Thymus (tissue), 11 donors: Measurements from ENCODE around the gene DAGLA. TPM values are rescaled to one million over a fixed set of nuclear protein-coding genes. Genes with fewer than 3 reads are reported as not detected.

Experiments
- DNase-seq, 9 donors: peaks; one replicate each; pipeline ENCODE4 v3.0.0-alpha.2; 2013; ENCODE audit warnings: low spot score in 9 of 9, low read depth in 6 of 9, missing footprints in 1 of 9
- H3K27ac ChIP-seq, 2 donors: one replicate each; pipeline ENCODE4 v1.5.1; 2013; ENCODE audit warnings: control low read depth in 1 of 2, low read depth in 1 of 2, low read length in 1 of 2, mild to moderate bottlenecking in 1 of 2, moderate library complexity in 1 of 2
- H3K27me3 ChIP-seq, 2 donors: one replicate each; pipeline ENCODE4 v1.5.1; 2013; ENCODE audit warnings: low read length in 1 of 2; ENCODE audit not compliant: control insufficient read depth in 2 of 2, insufficient read depth in 1 of 2
- H3K36me3 ChIP-seq, 2 donors: one replicate each; pipeline ENCODE4 v1.5.1; 2013; ENCODE audit warnings: low read length in 1 of 2, mild to moderate bottlenecking in 1 of 2, moderate library complexity in 1 of 2; ENCODE audit not compliant: control insufficient read depth in 2 of 2, insufficient read depth in 2 of 2
- H3K4me1 ChIP-seq, 2 donors: one replicate each; pipeline ENCODE4 v1.5.1; 2013; ENCODE audit warnings: low read length in 2 of 2; ENCODE audit not compliant: control insufficient read depth in 2 of 2, insufficient read depth in 2 of 2
- H3K4me3 ChIP-seq, 2 donors: one replicate each; pipeline ENCODE4 v1.5.1; 2013; ENCODE audit warnings: low read length in 2 of 2, control low read depth in 1 of 2, mild to moderate bottlenecking in 1 of 2
- H3K9me3 ChIP-seq, 2 donors: one replicate each; pipeline ENCODE4 v1.5.1; 2013; ENCODE audit warnings: low read length in 1 of 2, mild to moderate bottlenecking in 1 of 2; ENCODE audit not compliant: control insufficient read depth in 2 of 2, insufficient read depth in 1 of 2
- WGBS: extraction: QIAGEN DNeasy Blood & Tissue Kit; methylation state at CpG from one replicate; pipeline ENCODE4 v1.1.7; 2013; 5-methylcytosine and 5-hydroxymethylcytosine counted together
- polyA plus RNA-seq: library from polyadenylated mRNA; stranded (reverse); fragments of 200-250 nt; gene quantifications from one replicate; pipeline ENCODE4 v1.2.3, GENCODE V29; 2013
- total RNA-seq: library from RNA; stranded (reverse); fragments of 120-200 nt; gene quantifications from one replicate; pipeline ENCODE4 v1.2.4, GENCODE V29; 2013
- donor health status: healthy.

The DAGLA gene
- total and polyA plus RNA-seq, 2 donors: 0.14 to 0.43 TPM

DNA sequence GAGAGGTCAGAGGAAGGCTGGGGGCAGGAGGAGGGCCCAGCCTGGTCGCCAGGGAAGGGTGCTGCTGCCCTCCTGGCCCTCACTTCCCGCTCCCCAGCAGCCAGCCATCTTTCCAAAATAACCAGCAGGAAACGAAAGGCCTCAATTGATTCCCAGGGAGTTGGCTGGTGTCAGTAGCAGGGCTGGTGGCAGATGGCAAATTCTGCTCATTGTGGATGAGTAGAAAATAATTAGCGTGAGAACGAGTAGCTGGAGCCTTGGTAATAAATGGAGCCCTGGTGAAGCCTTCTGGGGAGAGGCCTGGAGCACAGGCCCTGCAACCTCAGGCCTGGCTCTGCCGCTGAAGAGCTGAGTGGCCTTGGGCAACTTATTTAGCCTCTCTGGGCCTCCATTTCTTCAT is 31.3 kb downstream of the DAGLA start:
- Histone ChIP-seq H3K9me3 (no peaks in the 10 kb centered on the region), H3K27me3 (no peaks in the 10 kb centered on the region), H3K4me1 (no peaks in the 10 kb centered on the region), H3K27ac (no peak overlapping the region), H3K36me3 (no peaks in the 10 kb centered on the region), H3K4me3 (no peak overlapping the region)
- DNase-seq: no peak
- 96% methylated on average over 6 of the region's 6 CpGs for WGBS

DNA sequence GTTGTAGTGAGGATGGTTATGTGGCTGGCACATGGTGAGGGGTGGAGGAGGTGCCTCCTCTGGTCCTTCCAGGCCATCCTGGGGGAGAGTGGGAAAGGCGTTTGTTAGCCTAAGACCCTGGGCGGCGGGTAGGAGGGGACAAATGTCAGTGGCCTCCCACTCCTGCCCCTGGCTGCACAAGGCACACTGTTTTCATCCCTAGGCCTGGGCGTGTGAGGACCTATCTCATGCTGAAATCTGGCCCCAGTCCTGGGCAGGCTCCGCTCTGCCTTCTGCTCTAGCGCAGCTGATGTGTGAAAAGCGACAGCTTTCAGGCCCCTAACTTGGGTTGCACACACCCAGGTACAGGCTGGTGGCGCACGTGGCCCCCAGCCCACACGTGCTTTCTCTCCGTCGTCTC is 32.1 kb downstream of the DAGLA start:
- Histone ChIP-seq H3K4me3 (no peak overlapping the region), H3K27ac (no peak overlapping the region), H3K4me1 (no peaks in the 10 kb centered on the region)

DNA sequence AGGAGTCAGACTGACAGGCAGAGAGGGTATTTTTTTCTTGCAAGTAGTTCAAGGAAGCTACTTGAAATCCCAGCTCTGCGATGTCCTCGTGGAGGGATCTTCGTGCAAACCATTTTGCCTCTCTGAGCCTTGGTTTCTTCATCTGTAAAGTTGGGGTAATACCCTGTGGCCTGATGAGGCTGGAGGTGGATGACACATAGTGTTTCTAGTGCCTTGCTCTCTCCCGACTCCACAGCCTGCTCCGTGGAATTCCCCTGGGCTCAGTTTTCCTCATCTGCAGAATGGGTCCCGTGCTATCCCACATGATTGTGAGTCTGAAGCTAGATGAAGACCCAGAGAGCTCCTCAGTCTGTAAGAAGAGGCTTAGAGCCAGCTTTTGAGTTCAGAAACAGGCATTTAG is 32.7 kb downstream of the DAGLA start:
- peaks cover 0 to 2% of the 10 kb centered on the region in 2 donors for H3K4me1 ChIP-seq
- no peaks in the 10 kb centered on the region for H3K36me3 ChIP-seq
- H3K4me3 ChIP-seq: no peak overlapping the region
- DNase-seq: no peak
- no peaks in the 10 kb centered on the region for H3K9me3 ChIP-seq
- no peak overlapping the region for H3K27ac ChIP-seq
- 98% methylated on average over 6 of the region's 6 CpGs for WGBS
- H3K27me3 ChIP-seq: no peaks in the 10 kb centered on the region

More for the DNA sequence above, 32.1 kb downstream of the DAGLA start:
- Histone ChIP-seq H3K27me3 (no peaks in the 10 kb centered on the region), H3K9me3 (no peaks in the 10 kb centered on the region), H3K36me3 (no peaks in the 10 kb centered on the region)
- 97% methylated on average over 12 of the region's 12 CpGs for WGBS
- DNase-seq: no peak

DNA sequence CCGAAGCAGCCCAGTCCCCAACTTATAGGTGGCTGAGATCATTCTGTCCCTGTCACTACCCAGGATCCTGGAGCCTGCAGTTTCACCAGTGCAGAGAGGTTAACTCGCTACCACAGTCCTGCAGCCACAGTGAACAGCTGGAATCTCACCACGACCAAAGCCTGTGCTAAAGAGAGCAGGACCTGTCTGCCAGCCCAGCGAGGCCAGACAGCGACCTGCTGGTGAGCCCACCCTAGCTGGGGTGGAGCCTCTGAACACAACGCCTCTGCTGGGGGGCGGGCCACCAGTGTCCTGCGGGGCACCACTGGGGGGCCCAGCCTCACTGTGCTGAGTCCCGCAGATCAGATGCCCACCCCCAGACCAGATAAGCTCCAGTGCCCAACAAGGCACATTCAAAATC is 33.3 kb downstream of the DAGLA start:
- no peaks in the 10 kb centered on the region for H3K36me3 ChIP-seq
- WGBS: 86% methylated on average over 9 of the region's 9 CpGs
- H3K9me3 ChIP-seq: no peaks in the 10 kb centered on the region
- H3K27me3 ChIP-seq: no peaks in the 10 kb centered on the region
- no peak for DNase-seq
- no peak overlapping the region for H3K27ac ChIP-seq
- peaks cover 0 to 6% of the 10 kb centered on the region in 2 donors for H3K4me1 ChIP-seq
- H3K4me3 ChIP-seq: no peak overlapping the region

DNA sequence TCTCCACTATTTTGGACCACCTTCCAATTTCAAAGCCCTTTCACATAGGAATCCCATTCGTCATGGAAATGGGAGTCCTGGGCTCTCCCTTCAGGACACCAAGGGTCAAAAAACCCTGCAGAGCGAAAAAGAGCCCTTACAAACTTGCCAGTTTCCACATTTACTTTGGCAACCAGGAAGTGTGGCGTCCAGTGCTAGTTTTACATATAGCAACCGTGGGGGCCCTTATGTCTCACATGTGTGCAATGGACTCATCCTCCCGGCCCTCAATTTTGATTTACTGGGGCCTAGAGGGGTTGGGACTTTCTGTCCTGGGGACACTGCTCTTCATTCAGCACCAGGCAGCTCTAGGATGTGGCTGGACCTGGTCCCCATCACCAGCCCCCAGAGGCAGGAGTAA is 33.7 kb downstream of the DAGLA start:
- H3K4me3 ChIP-seq: no peak overlapping the region
- H3K27me3 ChIP-seq: peaks cover 0 to 3% of the 10 kb centered on the region in 2 donors
- DNase-seq: no peak
- no peak overlapping the region for H3K27ac ChIP-seq
- WGBS: 76% methylated on average over 5 of the region's 5 CpGs
- no peaks in the 10 kb centered on the region for H3K9me3 ChIP-seq
- H3K4me1 ChIP-seq: peaks cover 0 to 9% of the 10 kb centered on the region in 2 donors
- no peaks in the 10 kb centered on the region for H3K36me3 ChIP-seq

DNA sequence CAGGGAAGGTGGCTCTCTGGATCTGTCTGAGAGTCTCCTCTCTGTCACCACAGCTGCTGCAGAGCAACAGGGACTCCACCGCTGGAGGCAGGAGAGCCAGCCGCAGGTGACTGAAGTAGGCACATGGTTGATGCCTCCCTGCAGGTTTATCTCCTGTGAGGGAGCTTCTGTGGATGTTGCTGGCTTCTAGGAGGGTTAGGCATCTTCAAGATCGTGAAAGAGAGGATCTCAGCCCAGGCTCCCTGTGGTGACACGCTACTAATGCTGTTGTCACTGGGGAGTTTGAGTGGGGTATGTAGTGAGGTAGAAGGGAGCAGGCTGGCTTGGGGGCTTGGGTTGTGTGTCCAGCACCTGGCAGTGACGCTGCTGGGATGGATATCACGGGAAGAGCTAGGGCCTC is 34.1 kb downstream of the DAGLA start:
- no peak for DNase-seq
- Histone ChIP-seq H3K36me3 (no peaks in the 10 kb centered on the region), H3K4me3 (no peak overlapping the region), H3K27ac (no peak overlapping the region), H3K27me3 (peaks cover 0 to 3% of the 10 kb centered on the region in 2 donors), H3K9me3 (no peaks in the 10 kb centered on the region), H3K4me1 (peaks cover 0 to 11% of the 10 kb centered on the region in 2 donors)
- 85% methylated on average over 6 of the region's 6 CpGs for WGBS

DNA sequence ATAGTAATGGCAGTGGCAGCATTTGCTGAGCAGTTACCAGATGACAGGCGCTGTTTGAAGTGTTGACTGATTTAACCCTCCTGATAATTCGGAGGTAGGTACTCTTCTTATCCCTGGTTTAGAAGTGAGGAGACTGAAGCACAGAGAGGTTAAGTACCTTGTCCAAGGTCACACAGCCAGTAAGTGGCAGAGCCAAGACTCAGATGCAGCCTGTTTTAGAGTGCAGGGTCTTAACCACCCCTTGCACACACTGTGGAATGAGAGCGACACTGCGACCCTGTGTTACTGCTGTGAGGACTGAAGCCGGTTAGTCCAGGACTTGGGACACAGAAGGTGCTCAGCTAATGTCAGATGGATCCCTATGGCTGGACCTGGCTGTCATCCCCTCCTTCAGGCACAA is 34.7 kb downstream of the DAGLA start:
- H3K4me3 ChIP-seq: no peak overlapping the region
- 97% methylated on average over 5 of the region's 5 CpGs for WGBS
- DNase-seq: no peak
- H3K4me1 ChIP-seq: peaks cover 0 to 11% of the 10 kb centered on the region in 2 donors
- no peaks in the 10 kb centered on the region for H3K9me3 ChIP-seq
- H3K36me3 ChIP-seq: no peaks in the 10 kb centered on the region
- no peak overlapping the region for H3K27ac ChIP-seq
- peaks cover 0 to 3% of the 10 kb centered on the region in 2 donors for H3K27me3 ChIP-seq

DNA sequence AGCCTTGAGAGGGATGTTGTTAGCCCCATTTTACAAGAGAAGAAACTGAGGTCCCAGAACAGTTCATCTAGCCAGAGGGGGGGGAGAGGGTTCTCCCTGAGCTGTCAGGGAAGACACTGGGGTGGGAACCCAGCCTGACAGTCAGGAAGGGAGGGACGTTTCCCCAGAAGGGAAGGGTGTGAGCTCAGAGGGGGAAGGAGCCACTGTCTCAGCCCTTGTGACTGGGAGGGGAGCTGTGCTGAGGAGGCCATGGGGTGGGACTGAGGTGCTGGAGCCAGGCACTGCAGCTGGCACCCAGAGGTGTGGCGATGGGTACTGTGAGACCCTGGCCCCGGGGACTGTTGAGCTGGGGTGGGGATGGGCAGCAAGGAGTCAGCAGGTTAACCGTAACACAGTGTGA is 35.7 kb downstream of the DAGLA start:
- Histone ChIP-seq H3K4me3 (no peak overlapping the region), H3K9me3 (no peaks in the 10 kb centered on the region), H3K36me3 (no peaks in the 10 kb centered on the region), H3K4me1 (peaks cover 0 to 11% of the 10 kb centered on the region in 2 donors), H3K27ac (no peak overlapping the region), H3K27me3 (peaks cover 0 to 3% of the 10 kb centered on the region in 2 donors)
- 79% methylated on average over 4 of the region's 4 CpGs for WGBS
- DNase-seq: no peak

DNA sequence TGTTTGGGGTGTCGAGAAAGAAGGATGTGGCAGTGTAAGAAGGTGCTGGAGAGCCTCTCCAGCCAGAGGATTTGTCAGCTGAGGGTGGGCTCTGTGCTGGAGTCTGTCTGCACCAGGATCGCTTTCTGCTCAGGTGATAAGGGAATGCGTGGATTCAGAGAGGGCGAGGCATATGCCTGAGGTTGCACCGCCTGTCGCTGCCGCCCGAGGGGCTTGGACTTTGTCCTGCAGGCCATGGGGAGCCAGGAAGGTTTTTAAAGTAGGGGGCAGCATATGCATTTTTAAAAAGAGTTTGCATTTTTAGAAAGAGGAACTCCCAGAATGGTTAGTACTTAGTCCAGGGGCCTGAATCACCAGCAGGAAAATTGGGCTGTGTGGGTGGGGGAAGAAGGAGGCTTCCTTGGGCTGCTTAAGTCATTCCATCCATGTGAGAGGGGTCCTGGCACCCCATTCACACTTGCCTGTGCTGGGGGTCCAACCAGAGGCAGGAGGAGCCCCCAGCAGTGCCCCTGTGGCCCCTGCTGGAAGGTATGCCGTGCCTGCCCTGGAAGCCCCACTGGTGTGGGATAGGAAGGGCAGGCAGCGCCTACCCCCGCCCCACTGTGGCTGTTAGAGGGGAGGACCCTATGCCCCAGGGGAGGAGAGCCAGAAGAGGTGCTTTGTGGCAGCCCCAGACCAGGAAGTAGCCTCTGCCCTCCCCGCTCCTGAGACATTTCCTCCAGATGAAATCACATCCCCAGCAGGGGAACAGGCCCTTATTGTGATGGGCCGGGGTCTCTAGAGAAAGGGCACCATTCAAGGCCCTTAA is 36.5 kb downstream of the DAGLA start:
- peaks cover 0 to 3% of the 10 kb centered on the region in 2 donors for H3K27me3 ChIP-seq
- H3K27ac ChIP-seq: no peak overlapping the region
- WGBS: 88% methylated on average over 13 of the region's 13 CpGs
- no peak for DNase-seq
- no peaks in the 10 kb centered on the region for H3K36me3 ChIP-seq
- H3K4me1 ChIP-seq: peaks cover 0 to 11% of the 10 kb centered on the region in 2 donors
- H3K4me3 ChIP-seq: no peak overlapping the region
- H3K9me3 ChIP-seq: no peaks in the 10 kb centered on the region
